ENCODE results near the gene CCDC138.

CCDC138 gene

DNA sequence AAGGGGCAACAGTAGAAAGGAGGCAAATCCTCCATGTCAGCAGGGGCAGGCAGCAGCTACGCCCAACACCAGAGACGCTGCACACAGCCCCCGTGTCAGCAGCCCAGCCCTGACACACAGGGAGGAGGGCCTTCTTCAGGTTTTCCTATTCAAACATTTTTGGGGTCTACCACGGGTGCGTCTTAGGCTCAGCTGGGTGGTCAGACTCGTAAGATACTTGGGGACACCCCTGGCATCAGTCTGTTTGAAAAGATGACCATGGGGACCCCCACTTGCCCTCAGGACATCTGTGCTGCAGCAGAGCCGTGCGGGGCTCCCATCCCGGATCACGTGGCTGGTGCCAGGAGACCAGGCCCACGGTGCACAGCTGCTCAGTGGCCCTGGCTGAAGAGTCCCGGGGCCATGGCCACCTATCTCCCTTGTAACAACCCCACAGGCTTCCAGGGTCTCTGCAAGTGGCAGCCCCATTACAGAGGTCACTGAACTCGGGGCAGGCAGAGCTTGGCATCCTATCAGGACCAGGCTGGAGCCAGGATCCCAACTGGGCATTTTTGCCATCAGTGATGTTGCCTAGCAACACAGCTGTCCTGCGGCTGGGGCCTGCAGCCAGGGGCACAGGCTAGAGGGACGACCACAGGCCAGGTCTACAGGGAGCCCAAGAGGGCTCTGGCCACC lies 120.0 kb downstream of the CCDC138 start:
- DNase-seq (ENCODE audit: insufficient read length, low spot score) (no peak), FAIRE-seq (no peak)
- TF ChIP-seq CTCF (IDR thresholded peaks at IDR 0.05; ENCODE audit: insufficient read depth, missing control alignments) = no peak

- no peak for TF ChIP-seq CTCF (IDR thresholded peaks at IDR 0.05; ENCODE audit: insufficient read depth, missing control alignments)
- FAIRE-seq (no peak), DNase-seq (ENCODE audit: insufficient read length, low spot score) (no peak)
These were observed 121.5 kb downstream of the CCDC138 start for GRCh38 chr2:108907822-108908712.

GRCh38 chr2:108908713-108909070 lies 122.1 kb downstream of the CCDC138 start:
- FAIRE-seq (no peak), DNase-seq (ENCODE audit: insufficient read length, low spot score) (no peak)
- TF ChIP-seq CTCF (IDR thresholded peaks at IDR 0.05; ENCODE audit: insufficient read depth, missing control alignments) = no peak

DNA sequence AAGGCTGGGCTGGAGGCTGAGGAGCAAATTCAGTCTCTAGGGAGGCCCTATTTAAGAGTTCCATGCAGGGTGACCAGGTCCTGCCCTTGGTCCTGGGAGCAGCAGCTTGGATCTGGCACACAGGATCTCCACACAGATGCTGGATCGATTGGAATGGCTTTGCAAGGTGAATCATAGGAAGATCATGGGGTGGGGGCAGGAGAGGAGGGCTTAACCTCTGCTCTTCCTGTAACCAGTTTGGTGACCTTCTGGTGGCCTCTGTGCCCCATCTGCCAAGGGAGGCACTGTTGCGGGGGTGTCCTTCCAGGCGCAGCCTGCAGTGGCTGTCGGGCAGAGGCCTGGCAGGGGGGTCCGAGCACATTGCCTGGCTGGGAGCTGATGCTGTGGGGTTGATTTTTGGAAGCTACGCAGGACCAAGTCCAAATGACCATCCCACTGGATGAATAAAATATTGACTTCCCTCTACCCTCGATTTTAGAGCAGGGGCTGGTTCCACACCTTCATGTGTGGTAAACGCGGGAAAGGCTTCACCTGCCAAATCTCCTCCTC lies 122.8 kb downstream of the CCDC138 start:
- DNase-seq (ENCODE audit: insufficient read length, low spot score) = no peak
- no peak for FAIRE-seq
- no peak for TF ChIP-seq CTCF (IDR thresholded peaks at IDR 0.05; ENCODE audit: insufficient read depth, missing control alignments)

DNA sequence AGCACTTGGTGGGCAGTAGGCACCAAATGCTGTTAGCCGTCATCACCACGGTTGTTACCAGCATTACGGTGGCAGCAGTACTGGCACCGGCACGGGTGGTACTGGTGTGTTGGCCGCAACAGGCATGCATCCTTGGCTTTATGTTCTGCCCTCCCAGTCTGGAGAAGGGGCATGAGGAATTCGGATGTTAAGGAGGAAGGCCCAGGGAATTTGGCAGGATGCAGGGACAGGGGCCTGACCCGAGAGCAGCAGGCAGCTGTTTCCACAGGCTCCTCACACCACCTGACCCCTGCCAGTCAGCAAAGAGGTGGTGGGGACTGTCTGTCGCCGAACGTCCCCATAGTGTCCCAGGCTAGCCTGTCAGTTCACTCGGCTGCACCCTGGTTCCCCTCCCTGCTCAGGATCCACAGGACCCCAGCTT lies 123.5 kb downstream of the CCDC138 start:
- FAIRE-seq (no peak), DNase-seq (ENCODE audit: insufficient read length, low spot score) (no peak)
- TF ChIP-seq CTCF (IDR thresholded peaks at IDR 0.05; ENCODE audit: insufficient read depth, missing control alignments) = no peak

- DNase-seq (ENCODE audit: insufficient read length, low spot score) = no peak
- FAIRE-seq = no peak
- no peak for TF ChIP-seq CTCF (IDR thresholded peaks at IDR 0.05; ENCODE audit: insufficient read depth, missing control alignments)
These were observed 124.2 kb downstream of the CCDC138 start for GRCh38 chr2:108910541-108911396.

All from D721Med (cell line).